IMR-90 (cell line): ENCODE data around the gene GATD1. TPM values are rescaled to one million over a fixed set of nuclear protein-coding genes. Genes with fewer than 3 reads are reported as not detected.

ENCODE experiments used
- ATAC-seq: fragments of 200-7000 bp; cut with Tn5 transposase; 2 replicates; pipeline ENCODE4 v1.9.1; 2020; ENCODE audit warnings: low read depth, mild to moderate bottlenecking, moderate library complexity
- Bru-seq: library from RNA; stranded (reverse); fragments of 400-500 nt; gene quantifications from one replicate; lab custom pipeline; 2021; lab: Mats Ljungman, UMichigan
- BruChase-seq, 2 experiments: library from RNA; stranded (reverse); fragments of 400-500 nt; gene quantifications; one replicate each; lab custom pipeline; 2021; lab: Mats Ljungman, UMichigan
- BruUV-seq: library from RNA; stranded (reverse); fragments of 400-500 nt; replicated peaks from 2 replicates; lab custom pipeline; 2021; lab: Mats Ljungman, UMichigan
- CTCF ChIA-PET: fragments of 300-600 bp; formaldehyde crosslinking; extraction: SDS; loops from one replicate; lab custom pipeline; 2021; ENCODE audit warnings: antibody characterized with exemption; lab: Yijun Ruan, JAX
- POLR2A ChIA-PET: fragments of 300-600 bp; sonication (Branson Sonifier 250); formaldehyde crosslinking; loops from one replicate; lab custom pipeline; 2022; ENCODE audit warnings: antibody characterized with exemption; ENCODE audit not compliant: unreplicated experiment; lab: Charles Lee
- DNase-seq: peaks from one replicate; pipeline ENCODE4 v3.0.0; 2013
- H2AFZ ChIP-seq: replicated peaks from 2 replicates; pipeline ENCODE3; 2013; ENCODE audit warnings: low read length, mild to moderate bottlenecking; ENCODE audit not compliant: poor library complexity
- H2AK5ac ChIP-seq: 2 replicates; pipeline ENCODE4 v1.6.1; 2013; ENCODE audit warnings: low read depth, low read length, inconsistent platforms
- H2AK9ac ChIP-seq: replicated peaks from 2 replicates; pipeline ENCODE3; 2013; ENCODE audit warnings: mild to moderate bottlenecking, low read depth, low read length, moderate library complexity; ENCODE audit not compliant: poor library complexity
- H2BK120ac ChIP-seq: 2 replicates; pipeline ENCODE4 v1.6.1; 2013; ENCODE audit warnings: low read depth, low read length, inconsistent platforms
- H2BK15ac ChIP-seq: 3 replicates; pipeline ENCODE4 v1.6.1; 2013; ENCODE audit warnings: low read depth, low read length, inconsistent platforms
- H2BK20ac ChIP-seq: 2 replicates; pipeline ENCODE4 v1.6.1; 2013; ENCODE audit warnings: low read depth, mild to moderate bottlenecking, inconsistent platforms, low read length, moderate library complexity
- H2BK5ac ChIP-seq: 2 replicates; pipeline ENCODE4 v1.6.1; 2013; ENCODE audit warnings: mild to moderate bottlenecking, low read depth, low read length, inconsistent platforms; ENCODE audit not compliant: poor library complexity, severe bottlenecking
- H3K14ac ChIP-seq: replicated peaks from 2 replicates; pipeline ENCODE4 v1.6.1; 2013; ENCODE audit warnings: low read depth, low read length, inconsistent platforms
- H3K18ac ChIP-seq: 2 replicates; pipeline ENCODE4 v1.6.1; 2013; ENCODE audit warnings: low read depth, low read length, control low read depth
- H3K23ac ChIP-seq: 2 replicates; pipeline ENCODE4 v1.6.1; 2013; ENCODE audit warnings: low read depth, low read length, inconsistent platforms
- H3K27ac ChIP-seq: 2 replicates; pipeline ENCODE4 v1.5.1; 2013; ENCODE audit warnings: mild to moderate bottlenecking, control low read depth, low read length; ENCODE audit not compliant: insufficient read depth
- H3K27me3 ChIP-seq: 2 replicates; pipeline ENCODE4 v1.6.1; 2013; ENCODE audit warnings: low read length; ENCODE audit not compliant: control insufficient read depth, insufficient read depth
- H3K36me3 ChIP-seq: 2 replicates; pipeline ENCODE4 v1.6.1; 2013; ENCODE audit warnings: low read length, mixed read lengths; ENCODE audit not compliant: control insufficient read depth, insufficient read depth
- H3K4ac ChIP-seq: 2 replicates; pipeline ENCODE4 v1.6.1; 2013; ENCODE audit warnings: low read depth, low read length, inconsistent platforms
- H3K4me1 ChIP-seq: 2 replicates; pipeline ENCODE4 v1.6.1; 2013; ENCODE audit warnings: low read length, mixed read lengths; ENCODE audit not compliant: control insufficient read depth, insufficient read depth
- H3K4me2 ChIP-seq: 2 replicates; pipeline ENCODE4 v1.6.1; 2013; ENCODE audit warnings: low read depth, mild to moderate bottlenecking, control low read depth, low read length, moderate library complexity
- H3K4me3 ChIP-seq: 2 replicates; pipeline ENCODE4 v1.5.1; 2013; ENCODE audit warnings: low read depth, mild to moderate bottlenecking, control low read depth, low read length, moderate library complexity; ENCODE audit not compliant: insufficient read depth
- H3K56ac ChIP-seq: 2 replicates; pipeline ENCODE4 v1.6.1; 2013; ENCODE audit warnings: low read length, inconsistent platforms; ENCODE audit not compliant: insufficient read depth; ENCODE audit errors: extremely low read depth
- H3K79me1 ChIP-seq, 2 experiments: 2 replicates each; pipeline ENCODE4 v1.6.1; 2013; ENCODE audit warnings: low read length in 2 of 2, inconsistent platforms in 1 of 2, low read depth in 1 of 2
- H3K9ac ChIP-seq: 2 replicates; pipeline ENCODE4 v1.6.1; 2013; ENCODE audit warnings: low read depth, low read length, control low read depth
- H3K9me1 ChIP-seq: 2 replicates; pipeline ENCODE4 v1.6.1; 2013; ENCODE audit warnings: low read length, inconsistent platforms; ENCODE audit not compliant: insufficient read depth
- H3K9me3 ChIP-seq: 2 replicates; pipeline ENCODE4 v1.6.1; 2013; ENCODE audit warnings: low read length; ENCODE audit not compliant: control insufficient read depth, insufficient read depth
- H4K20me1 ChIP-seq: 2 replicates; pipeline ENCODE4 v1.6.1; 2013; ENCODE audit warnings: low read length, inconsistent platforms; ENCODE audit not compliant: insufficient read depth
- H4K5ac ChIP-seq: 2 replicates; pipeline ENCODE4 v1.6.1; 2013; ENCODE audit warnings: mild to moderate bottlenecking, low read depth, low read length, control low read depth
- H4K8ac ChIP-seq, 2 experiments: 2 replicates each; pipeline ENCODE4 v1.6.1; 2013; ENCODE audit warnings: low read depth in 2 of 2, low read length in 2 of 2, control low read depth in 1 of 2, inconsistent platforms in 1 of 2
- H4K91ac ChIP-seq: 2 replicates; pipeline ENCODE4 v1.6.1; 2013; ENCODE audit warnings: low read depth, low read length, inconsistent platforms; ENCODE audit not compliant: insufficient read depth
- BHLHE40 ChIP-seq: fragments of 150-350 bp; IDR thresholded peaks from 2 replicates; pipeline ENCODE4 v1.6.1; 2016; ENCODE audit warnings: mild to moderate bottlenecking, low read depth, low read length
- CEBPB ChIP-seq: IDR thresholded peaks from 2 replicates; pipeline ENCODE4 v1.6.1; 2012; ENCODE audit warnings: low read depth, low read length, improper control_type of control experiment
- CHD1 ChIP-seq: IDR thresholded peaks from 2 replicates; pipeline ENCODE4 v1.6.1; 2012; ENCODE audit warnings: low read depth, low read length, improper control_type of control experiment
- MAFK ChIP-seq: IDR thresholded peaks from 2 replicates; pipeline ENCODE4 v1.6.1; 2012; ENCODE audit warnings: low read depth, low read length, improper control_type of control experiment
- MAZ ChIP-seq: IDR thresholded peaks from 2 replicates; pipeline ENCODE4 v1.6.1; 2012; ENCODE audit warnings: low read depth, mild to moderate bottlenecking, low read length, improper control_type of control experiment, moderate library complexity, borderline replicate concordance
- MXI1 ChIP-seq: IDR thresholded peaks from 2 replicates; pipeline ENCODE4 v1.6.1; 2012; ENCODE audit warnings: low read depth, mild to moderate bottlenecking, low read length, moderate library complexity, borderline replicate concordance
- NFE2L2 ChIP-seq: fragments of 150-350 bp; IDR thresholded peaks from 2 replicates; pipeline ENCODE4 v1.6.1; 2016; ENCODE audit warnings: low read depth, mild to moderate bottlenecking, low read length
- POLR2A ChIP-seq: IDR thresholded peaks from 2 replicates; pipeline ENCODE4 v1.6.1; 2012; ENCODE audit warnings: mild to moderate bottlenecking, low read depth, low read length
- SMC3 ChIP-seq: fragments of 150-350 bp; IDR thresholded peaks from 2 replicates; pipeline ENCODE4 v1.6.1; 2016; ENCODE audit warnings: low read depth, mild to moderate bottlenecking, antibody characterized with exemption, low read length, moderate library complexity
- WGBS, 2 experiments: methylation state at CpG; one replicate each; pipeline versions ENCODE4 v1.1.5 to v1.1.7; 2013; ENCODE audit warnings: missing lambda C conversion rate in 2 of 2; ENCODE audit not compliant: insufficient read length in 1 of 2; ENCODE audit errors: extremely low coverage in 2 of 2; 5-methylcytosine and 5-hydroxymethylcytosine counted together
- dilution Hi-C: fragments of 300-500 bp; cut with HindIII; formaldehyde crosslinking; loops from one replicate; pipeline ENCODE4 v1.14.3; 2018; ENCODE audit warnings: low sequenced_read_pairs; ENCODE audit not compliant: unreplicated experiment
- in situ Hi-C: fragments of 300-500 bp; cut with MboI; formaldehyde crosslinking; loops from 3 replicates; pipeline ENCODE4 v1.14.3; 2019; ENCODE audit warnings: low sequenced_read_pairs, inconsistent platforms, mixed read lengths
- intact Hi-C: fragments of 100-400 bp; cut with micrococcal nuclease; formaldehyde crosslinking; loops from 2 replicates; pipeline ENCODE4 v1.10.0; 2022
- long read RNA-seq: library from polyadenylated mRNA; unstranded; transcript quantifications from one replicate; pipeline ENCODE4 v2.0.0, GENCODE V29; 2021; ENCODE audit not compliant: unreplicated experiment
- polyA plus RNA-seq, 3 experiments: library from polyadenylated mRNA; depleted of rRNA; stranded (reverse); fragments of >200 nt; gene quantifications; 2 replicates each; pipeline ENCODE4 v1.2.3, GENCODE V29; 2012; ENCODE audit warnings: low replicate concordance in 1 of 3
- total RNA-seq: library from RNA; depleted of rRNA; stranded (reverse); fragments of >200 nt; gene quantifications from 2 replicates; pipeline ENCODE4 v1.2.3, GENCODE V29; 2012; rRNA removed
- TF ChIP-seq, protein P1 (sequence below): fragments of 150-350 bp; IDR thresholded peaks from 2 replicates; pipeline ENCODE4 v1.6.1; 2017; ENCODE audit warnings: mild to moderate bottlenecking, antibody characterized with exemption, low read length, low read depth
- TF ChIP-seq, protein P2 (sequence below): fragments of 150-350 bp; IDR thresholded peaks from 2 replicates; pipeline ENCODE4 v1.6.1; 2016; ENCODE audit warnings: low read depth, mild to moderate bottlenecking, low read length, moderate library complexity, borderline replicate concordance

Gene GATD1, protein sequence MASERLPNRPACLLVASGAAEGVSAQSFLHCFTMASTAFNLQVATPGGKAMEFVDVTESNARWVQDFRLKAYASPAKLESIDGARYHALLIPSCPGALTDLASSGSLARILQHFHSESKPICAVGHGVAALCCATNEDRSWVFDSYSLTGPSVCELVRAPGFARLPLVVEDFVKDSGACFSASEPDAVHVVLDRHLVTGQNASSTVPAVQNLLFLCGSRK
- total RNA-seq (3.0 and 4.2 TPM in 2 replicates), polyA plus RNA-seq (2012; rRNA removed) (48.1 and 52.5 TPM in 2 replicates), Bru-seq, nascent RNA (percentile 75 among the genes with signal in this experiment), BruChase-seq, experiment 1, labeled RNA remaining after a 6-hour chase (percentile 89 among the genes with signal in this experiment), BruChase-seq, experiment 2, labeled RNA remaining after a 2-hour chase (percentile 86 among the genes with signal in this experiment)
- 61.4 and 99.9 TPM in 2 replicates for polyA plus RNA-seq (2012; cell fraction: cytosol; rRNA removed)
- polyA plus RNA-seq (2012; cell fraction: nucleus; rRNA removed; ENCODE audit: low replicate concordance) = 288 and 910 TPM in 2 replicates
- long read RNA-seq, full-length matches to known transcripts = 3 of 23 reads
- long read RNA-seq, partial matches to known transcripts = 11 of 23 reads
- long read RNA-seq, other reads (novel, unspliced or antisense) = 9 of 23 reads

DNA sequence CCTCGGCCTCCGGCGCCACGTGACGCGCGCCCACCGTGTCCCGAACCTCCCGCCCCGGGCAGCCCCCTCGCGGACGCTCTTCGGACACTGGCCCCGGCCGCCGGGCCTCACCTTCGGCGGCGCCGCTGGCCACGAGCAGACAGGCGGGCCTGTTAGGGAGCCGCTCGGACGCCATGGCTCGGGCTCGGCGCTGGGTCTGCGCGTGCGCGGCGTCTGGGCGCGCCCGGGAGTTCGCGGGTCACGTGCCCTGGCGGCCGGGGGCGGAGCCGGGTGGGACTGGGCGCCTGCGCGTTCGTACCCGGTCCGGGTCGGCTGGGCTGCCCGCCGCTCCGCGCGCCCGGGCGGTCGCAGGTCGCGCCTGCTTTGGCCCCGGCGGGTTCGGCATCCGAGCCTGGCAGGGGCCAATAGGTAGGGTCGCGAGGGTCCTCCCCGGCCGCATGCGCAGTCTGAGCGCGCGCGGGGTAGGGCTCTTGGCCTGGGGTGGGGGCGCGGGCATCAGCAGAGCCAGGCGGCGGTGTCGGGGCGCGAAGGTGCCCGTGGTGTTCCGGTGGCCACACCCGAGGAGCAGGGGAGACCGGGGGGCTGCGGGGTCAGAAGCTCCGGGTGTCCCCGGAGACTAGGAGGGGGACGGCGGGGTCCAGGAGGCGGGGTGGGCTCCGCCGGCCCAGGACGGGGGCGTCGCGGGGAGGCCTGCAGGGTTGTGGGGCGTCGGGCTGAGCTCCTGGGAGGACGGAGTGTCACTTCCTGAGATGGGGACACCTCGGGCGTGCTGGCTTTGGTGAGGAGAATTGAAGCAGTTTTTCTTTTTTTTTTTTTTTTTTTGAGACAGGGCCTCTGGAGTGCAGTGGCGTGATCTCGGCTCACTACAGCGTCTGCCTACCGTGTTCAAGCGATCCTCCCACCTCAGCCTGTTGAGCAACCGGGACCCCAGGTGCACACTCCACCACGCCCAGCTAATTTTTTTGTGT is at the start of gene GATD1:
TSS of gene GATD1 (minus strand) at position 200 of the 968 bp plus-strand sequence. CDS start at position 175, 25 bp downstream.
- peaks cover 55% of the 10 kb centered on the region for H4K20me1 ChIP-seq
- no TSS peak for BruUV-seq
- peaks cover 12 to 74% of the 10 kb centered on the region in 2 experiments for H3K79me1 ChIP-seq
- H3K14ac ChIP-seq = peak within 1 kb of the TSS; percentile 77
- peak within 1 kb of the TSS; percentile 30 for H4K5ac ChIP-seq
- peak within 1 kb of the TSS; percentile 99 for H2AK5ac ChIP-seq
- in situ Hi-C loops (no loop called here), intact Hi-C loops (no loop called here), dilution Hi-C loops (no loop called here)
- H4K91ac ChIP-seq = peak within 1 kb of the TSS; percentile 91
- H4K8ac ChIP-seq = peak within 1 kb of the TSS; percentile 67 to 91
- peak within 1 kb of the TSS; percentile 91 for H3K4ac ChIP-seq
- peak within 1 kb of the TSS; percentile 100 for H2AK9ac ChIP-seq
- H3K27me3 ChIP-seq = no peaks in the 10 kb centered on the region
- ChIA-PET POLR2A (interaction anchor here (0.6 kb wide), 2 partner anchors 23 to 27 kb away, joined by 4 to 11 read pairs; no protein-coding TSS in a partner anchor), CTCF (no interaction called here)
- peak within 1 kb of the TSS; percentile 99 for H3K9ac ChIP-seq
- peaks cover 11% of the 10 kb centered on the region; the same call in 1 of the 2 replicates for H3K9me1 ChIP-seq
- H3K4me3 ChIP-seq = peak within 1 kb of the TSS; percentile 99
- WGBS, 2 experiments = 1% methylated on average over 50 of the region's 110 CpGs; no CpG with 5 or more reads in 1 of the 2 experiments
- no peaks in the 10 kb centered on the region for H3K9me3 ChIP-seq
- H2AFZ ChIP-seq = peak within 1 kb of the TSS; percentile 90
- peak; percentile 75 for DNase-seq
- no peak within 1 kb of the TSS; the same call in 2 of the 3 replicates for H2BK15ac ChIP-seq
- ATAC-seq = peak; percentile 85
- H3K4me1 ChIP-seq = peaks cover 13% of the 10 kb centered on the region
- peak within 1 kb of the TSS; percentile 88 for H2BK5ac ChIP-seq
- H3K56ac ChIP-seq = peak within 1 kb of the TSS; percentile 51
- no peak within 1 kb of the TSS for H2BK120ac ChIP-seq
- H3K36me3 ChIP-seq = peaks cover 25% of the 10 kb centered on the region
- H3K18ac ChIP-seq = peak within 1 kb of the TSS; percentile 46; the same call in 1 of the 2 replicates
- H2BK20ac ChIP-seq = no peak within 1 kb of the TSS
- peak within 1 kb of the TSS; percentile 98 for H3K27ac ChIP-seq
- H3K23ac ChIP-seq = peak within 1 kb of the TSS; percentile 98
- peak within 1 kb of the TSS; percentile 99 for H3K4me2 ChIP-seq
- TF ChIP-seq MXI1 = peak; percentile 55; the same call in 1 of the 2 replicates
- TF ChIP-seq, protein P1, sequence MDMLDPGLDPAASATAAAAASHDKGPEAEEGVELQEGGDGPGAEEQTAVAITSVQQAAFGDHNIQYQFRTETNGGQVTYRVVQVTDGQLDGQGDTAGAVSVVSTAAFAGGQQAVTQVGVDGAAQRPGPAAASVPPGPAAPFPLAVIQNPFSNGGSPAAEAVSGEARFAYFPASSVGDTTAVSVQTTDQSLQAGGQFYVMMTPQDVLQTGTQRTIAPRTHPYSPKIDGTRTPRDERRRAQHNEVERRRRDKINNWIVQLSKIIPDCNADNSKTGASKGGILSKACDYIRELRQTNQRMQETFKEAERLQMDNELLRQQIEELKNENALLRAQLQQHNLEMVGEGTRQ = peak; percentile 97
- no peak for TF ChIP-seq CHD1
- peak; percentile 51; the same call in 1 of the 2 replicates for TF ChIP-seq CEBPB
- TF ChIP-seq SMC3 = no peak
- peak; percentile 87 for TF ChIP-seq POLR2A
- TF ChIP-seq, protein P2, sequence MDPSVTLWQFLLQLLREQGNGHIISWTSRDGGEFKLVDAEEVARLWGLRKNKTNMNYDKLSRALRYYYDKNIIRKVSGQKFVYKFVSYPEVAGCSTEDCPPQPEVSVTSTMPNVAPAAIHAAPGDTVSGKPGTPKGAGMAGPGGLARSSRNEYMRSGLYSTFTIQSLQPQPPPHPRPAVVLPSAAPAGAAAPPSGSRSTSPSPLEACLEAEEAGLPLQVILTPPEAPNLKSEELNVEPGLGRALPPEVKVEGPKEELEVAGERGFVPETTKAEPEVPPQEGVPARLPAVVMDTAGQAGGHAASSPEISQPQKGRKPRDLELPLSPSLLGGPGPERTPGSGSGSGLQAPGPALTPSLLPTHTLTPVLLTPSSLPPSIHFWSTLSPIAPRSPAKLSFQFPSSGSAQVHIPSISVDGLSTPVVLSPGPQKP = no peak
- peak; percentile 47; the same call in 1 of the 2 replicates for TF ChIP-seq MAZ
- TF ChIP-seq BHLHE40 = peak; percentile 90
- no peak for TF ChIP-seq MAFK
- TF ChIP-seq NFE2L2 = no peak
